ENCODE measurements around the gene NAP1L1.
A peak's percentile ranks its signal among the peaks of the same experiment; 100 is the strongest.

The NAP1L1 gene

DNA sequence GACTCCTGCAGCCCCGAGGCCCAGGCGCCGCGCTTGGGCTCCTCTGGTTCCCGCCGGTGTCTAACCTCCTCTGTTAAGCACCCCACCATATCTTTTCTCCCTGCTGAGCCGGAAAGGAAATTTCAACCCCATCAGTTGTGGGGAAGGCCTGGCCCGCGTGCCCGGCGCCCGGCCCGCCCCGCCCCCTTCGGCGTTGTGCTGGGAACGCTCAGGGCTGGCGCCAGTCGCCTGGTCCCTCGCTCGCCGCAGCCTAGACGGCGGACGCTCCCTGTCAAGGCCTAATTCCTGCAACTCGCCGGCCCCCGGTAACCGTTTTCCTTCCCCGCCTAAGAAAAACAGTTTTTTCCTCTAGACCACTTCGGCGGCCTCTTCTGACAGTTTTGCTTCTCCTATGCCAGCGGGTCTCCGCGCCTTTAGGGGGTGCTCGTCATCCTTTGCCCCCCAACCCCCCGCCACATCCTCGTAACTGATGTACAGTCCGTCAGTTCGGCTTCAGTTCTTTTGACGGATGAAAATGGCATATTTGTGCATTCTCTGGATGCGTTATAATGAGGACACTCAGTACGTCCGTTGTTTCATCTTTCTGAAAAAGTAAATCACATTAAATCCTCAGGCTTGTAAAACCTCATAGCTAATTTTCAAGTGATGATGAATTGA, 506 bp upstream of the NAP1L1 start:
- DNase-seq (ENCODE audit: low read depth) = no peak

DNA sequence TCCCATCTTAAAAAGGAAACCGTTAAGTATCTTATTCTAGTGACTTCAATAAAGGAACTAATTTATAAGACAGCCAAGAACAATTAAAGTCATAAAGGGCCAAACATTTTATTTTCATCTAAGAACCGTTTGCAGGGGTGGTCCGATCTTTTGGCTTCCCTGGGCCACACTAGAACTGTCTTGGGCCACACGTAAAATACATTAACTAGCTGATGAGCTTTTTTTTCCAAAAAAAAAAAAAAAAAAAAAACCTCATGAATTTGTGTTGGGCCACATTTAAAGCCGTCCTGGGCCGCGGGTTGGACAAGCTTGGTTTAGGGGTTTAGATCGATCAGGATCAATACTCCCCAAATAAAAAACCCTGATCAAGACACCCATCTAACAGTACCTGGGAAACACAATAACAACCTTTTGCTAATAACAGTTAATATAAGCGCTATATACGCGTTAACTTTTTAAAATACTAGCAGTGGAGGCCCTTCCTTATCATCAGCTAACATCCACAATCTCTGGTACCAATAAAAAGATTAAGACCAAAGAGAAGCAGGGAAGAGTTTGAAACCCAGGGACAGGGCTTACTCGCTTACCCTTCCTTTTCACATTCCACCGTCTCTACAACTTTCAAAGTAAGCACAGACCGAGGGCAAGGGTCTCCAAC, 1.1 kb downstream of the NAP1L1 start:
- no peak for DNase-seq (ENCODE audit: low read depth)

DNA sequence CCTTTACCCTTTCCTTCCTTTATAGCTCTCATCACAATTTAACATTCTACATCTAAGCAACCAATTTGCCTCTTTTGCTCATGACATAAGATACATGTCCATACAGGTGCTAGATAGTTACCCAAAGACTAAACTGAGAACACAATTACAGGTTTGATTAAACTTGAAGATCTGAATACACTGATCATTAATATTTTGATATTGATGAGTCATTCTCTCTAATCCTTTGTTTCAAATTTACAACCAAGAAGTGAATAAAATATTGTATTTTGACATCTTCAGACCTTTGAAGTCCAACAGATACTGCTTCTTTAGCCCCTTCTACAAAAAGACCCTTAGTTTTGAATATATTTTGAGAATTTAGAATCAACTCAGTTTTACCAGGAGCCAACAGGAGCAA, 2.6 kb downstream of the NAP1L1 start:
- no peak for DNase-seq (ENCODE audit: low read depth)

DNA sequence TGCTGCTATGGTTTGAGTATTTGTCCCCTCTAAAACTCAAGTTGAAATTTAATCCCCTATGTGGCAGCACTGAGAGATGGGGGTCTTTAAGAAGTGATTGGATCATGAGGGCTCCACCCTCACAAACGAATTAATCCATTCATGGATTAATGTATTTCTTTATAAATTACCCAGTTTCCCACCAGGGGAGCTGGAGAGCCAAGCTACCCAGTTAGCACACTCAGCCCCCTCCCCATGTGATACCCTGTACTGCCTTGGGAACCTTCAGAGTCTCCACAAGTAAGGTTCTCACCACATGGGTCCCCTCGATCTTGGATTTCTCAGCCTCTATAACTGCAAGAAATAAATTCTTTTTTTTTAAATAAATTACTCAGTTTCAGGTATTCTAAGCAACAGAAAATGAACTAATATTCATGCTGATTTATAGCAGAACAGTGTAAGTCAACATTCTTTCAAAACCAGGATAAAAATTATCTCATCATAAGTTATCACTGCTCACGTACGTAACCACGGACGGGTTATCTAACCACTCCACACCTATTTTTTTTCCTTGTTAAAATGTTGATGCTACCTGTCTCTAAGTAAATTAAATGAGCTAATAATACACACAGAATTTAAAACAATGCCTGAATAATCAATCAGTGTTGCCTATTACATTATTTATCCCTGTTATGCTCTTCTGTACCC, 3.6 kb downstream of the NAP1L1 start:
- DNase-seq (ENCODE audit: low read depth) = no peak

DNA sequence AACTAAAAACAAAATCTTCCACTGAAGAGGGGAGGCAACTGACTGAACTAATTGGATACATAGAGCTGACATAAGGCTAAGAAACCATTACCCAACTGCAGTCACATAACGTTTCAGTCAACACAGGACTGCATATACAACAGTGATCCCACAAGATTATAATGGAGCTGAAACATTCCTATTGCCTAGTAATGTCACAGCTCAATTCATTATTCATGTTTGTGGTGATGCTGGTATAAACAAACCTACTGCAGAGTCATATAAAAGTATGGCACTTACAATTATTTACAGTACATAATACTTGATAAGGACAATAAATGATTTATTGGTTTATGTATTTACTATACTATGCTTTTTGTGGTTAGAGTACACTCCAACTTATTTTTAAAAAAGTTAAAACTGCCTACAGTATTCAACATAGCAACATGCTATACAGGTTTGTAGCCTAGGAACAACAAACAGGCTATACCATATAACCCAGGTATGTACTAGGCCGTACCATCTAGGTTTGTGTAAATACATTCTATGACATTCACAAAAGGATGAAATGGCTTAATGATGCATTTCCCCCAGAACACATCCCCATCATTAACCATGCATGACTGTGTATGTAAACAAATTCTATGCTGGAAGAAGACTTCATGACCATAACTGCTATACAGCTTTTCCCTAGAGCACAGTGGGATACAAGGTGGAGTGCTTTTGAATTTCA, 4.3 kb downstream of the NAP1L1 start:
- DNase-seq (ENCODE audit: low read depth) = peak; percentile 7

DNA sequence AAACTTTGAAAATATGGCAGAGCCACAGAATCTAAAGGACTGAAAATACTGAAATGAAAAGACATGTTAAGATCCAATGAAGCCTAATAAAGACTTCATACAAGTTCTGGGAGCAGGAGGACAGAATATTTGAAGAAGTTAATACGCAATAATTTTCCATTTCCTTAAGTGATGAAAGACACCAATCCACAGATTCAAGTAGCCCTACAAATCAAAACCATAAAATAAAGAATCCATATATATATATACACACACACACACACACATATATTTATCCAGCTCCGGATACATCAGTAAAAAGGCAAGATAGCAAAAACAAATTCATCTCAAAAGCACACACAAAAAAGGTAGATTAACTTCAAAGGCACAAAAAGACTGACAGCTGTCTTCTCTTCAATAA, 5.7 kb downstream of the NAP1L1 start:
- no peak for DNase-seq (ENCODE audit: low read depth)

DNA sequence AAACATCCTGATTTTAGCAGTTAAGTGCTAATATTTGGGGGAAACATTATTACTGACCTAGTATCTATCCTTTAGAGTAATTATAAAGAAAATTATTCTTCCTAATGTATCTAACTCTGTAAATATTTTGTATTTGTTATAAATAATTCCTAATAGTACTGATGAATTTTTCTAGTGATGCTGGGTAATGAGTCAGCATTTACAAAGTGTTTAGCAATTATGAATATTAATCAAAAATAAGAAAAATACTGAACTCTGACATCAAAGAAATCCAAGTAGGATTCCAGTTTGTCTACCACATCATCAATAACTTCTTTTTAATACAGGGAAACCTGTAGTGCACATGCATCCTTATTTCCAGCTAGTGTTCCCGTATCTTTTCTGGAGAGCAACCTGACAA, 9.0 kb downstream of the NAP1L1 start:
- DNase-seq (ENCODE audit: low read depth) = no peak

DNA sequence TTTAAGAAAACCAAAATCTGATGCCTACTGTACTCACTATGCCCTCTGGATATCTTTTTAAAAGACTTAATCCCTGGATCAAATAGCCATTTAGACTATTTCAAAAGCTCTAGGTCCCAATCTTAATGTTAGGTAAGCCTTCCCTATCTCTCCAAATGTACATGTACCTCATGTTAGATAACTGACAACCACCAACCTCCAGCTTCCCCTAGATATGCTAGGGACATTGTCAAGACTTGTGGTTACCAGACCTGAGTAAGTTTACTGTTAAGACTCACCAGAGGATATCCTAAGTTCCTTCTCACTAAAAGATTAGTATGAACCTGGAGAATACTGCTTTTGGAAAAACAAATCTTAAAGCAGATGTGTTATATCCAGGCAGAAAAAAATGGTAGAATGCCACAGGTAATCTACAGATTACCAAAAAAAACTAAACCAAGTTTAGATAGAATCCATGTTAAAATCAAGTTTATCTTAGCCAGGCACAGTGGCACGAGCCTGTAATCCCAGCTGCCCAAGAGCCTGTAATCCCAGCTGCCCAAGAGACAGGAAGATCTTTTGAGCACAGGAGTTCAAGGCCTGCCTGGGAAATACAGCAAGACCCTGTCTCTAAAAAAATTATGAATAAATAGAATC, 9.7 kb downstream of the NAP1L1 start:
- no peak for DNase-seq (ENCODE audit: low read depth)

DNA sequence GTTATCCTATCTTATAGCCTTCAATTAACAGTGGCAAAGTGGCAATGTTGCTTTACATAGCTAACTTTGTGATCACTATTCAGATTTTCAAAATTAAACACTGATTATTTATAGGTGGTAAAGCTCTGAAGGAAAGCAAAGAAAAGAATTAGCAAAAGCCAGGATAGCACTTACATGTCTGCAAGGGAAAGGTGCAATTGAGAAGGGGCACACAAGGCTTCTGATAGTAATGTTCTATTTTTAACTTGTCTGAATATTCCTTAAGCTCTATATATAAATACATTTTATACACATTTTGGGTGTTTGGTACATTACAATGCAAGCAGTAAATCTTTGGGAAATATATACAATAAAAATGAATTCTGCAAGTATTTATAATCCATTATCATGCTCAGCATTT, 10.9 kb downstream of the NAP1L1 start:
- no peak for DNase-seq (ENCODE audit: low read depth)

DNA sequence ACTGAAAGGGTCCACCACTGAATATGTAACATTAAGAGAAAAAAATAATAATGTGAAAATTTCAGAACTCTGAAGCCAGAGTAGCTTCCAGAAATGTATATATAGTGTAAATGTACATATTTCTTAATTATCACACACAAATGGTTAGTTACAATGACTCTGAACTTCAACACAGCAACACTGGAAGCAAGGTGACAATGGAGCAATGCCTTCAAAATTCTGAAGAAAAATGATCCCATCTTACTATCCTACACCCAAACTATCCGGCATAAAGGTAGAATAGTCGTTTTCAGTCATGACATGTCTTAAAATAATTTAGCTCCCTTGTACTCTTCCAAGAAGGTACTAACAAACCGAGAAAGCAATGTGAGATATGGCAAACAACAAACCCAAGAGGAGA, 11.9 kb downstream of the NAP1L1 start:
- DNase-seq (ENCODE audit: low read depth) = no peak

DNA sequence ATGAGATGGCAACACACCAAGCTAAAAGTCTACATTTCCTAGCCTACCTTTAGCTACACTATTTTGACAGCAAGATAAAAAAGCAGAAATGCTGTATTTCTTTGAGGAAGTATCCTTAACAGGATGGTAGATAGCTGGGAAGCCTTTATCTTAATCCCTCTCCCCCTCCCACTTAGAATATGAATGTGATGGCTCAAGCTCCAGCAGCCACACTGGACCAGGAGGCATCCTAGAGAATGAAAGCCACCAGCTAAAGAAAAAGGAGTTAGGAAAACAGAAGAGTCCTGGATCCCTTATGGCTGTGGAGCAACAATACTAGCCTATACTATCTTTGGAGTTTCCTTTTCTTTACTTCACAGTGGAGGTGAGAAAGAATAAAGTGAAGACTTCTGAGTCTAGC, 15.1 kb downstream of the NAP1L1 start:
- DNase-seq (ENCODE audit: low read depth) = no peak

DNA sequence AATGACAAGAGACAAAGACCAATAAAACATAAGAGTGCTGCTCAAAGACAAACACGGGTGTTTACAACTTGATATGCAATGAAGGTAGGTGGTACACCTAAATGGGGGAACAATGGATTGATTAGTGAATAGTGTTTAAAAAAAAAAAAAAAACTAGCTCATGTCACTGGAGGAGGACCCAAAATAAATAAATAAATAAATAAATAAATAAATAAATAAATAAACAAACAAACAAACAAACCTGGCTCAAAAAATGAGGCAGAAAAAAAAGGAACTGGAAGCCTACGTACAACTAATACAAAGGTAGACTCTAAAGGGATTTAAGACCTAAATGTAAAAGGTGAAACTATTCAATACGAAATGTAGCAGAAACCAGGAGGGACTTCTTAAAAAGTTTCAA, 18.6 kb downstream of the NAP1L1 start:
- DNase-seq (ENCODE audit: low read depth) = no peak

DNA sequence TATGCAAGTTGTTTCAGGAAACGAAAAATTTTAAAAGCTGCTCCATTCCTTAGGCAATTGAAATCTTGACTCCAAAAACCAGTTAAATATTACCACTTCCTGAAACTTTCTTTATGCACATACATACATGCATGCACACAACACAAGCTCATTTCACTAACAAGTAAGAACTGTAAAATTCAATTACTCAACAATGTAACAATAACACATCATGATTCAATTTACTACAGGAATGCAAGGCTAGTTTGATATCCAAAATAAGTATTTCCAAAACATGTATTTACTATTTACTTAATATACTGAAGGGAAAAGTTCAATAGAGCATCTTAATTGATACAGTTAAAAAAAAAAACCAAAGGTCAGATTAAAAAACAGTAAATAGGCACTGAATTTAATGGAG, 19.6 kb downstream of the NAP1L1 start:
- DNase-seq (ENCODE audit: low read depth) = no peak

DNA sequence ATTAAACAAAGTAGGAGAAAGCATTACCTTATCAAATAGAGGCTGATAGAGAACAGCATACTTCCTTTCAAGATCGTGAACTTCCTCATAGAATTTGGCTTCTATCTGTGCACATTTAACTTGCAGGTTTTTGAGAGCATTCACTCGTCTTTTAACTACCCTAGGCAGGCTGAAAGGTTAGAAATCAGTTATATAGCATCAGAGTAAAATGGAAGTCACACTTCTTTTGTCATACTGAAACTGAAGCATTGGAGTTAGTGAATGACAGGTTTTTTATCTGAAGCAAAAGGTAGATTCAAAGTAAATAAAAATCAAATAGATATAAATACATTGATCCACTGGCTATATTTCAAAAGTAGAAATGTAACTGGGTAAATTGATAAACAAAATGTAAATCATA, 24.4 kb downstream of the NAP1L1 start:
- DNase-seq (ENCODE audit: low read depth) = no peak

DNA sequence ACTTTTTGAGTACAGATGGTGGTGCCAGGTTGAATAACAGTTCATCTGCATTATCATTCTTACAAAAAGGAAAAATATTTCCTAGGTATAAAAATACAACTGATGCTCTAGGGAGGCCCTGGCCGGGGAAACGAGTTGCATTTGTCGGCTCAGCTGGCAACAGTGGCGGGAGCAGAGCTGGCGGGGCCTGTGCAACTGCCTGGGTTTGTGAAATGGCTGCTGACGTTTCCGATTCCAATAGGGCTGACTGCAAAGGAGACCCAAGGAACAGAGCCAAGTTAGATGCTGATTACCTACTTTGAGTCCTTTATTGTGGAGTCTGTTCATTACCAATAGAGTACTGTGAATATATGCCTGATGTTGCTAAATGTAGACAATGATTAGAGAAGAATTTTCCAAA, 27.2 kb downstream of the NAP1L1 start:
- DNase-seq (ENCODE audit: low read depth) = no peak

DNA sequence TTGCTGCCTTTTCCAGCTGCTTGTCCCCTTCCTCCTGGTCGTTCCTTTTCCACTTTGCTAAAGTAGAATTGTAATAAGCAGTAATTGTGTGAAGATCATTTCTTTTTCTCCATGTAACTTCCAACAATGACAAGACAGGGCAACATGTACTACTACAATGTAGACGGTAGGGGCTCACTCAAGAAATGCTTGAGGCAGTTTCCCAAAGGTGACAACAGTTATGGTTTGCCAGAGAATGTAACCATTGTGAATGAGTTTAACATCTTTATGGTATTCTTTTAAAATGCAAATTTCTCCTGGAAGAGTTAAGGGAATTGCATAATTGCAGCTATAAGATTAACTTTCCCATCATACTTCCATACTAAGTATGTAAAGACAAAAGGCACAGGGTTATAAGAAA, 29.1 kb downstream of the NAP1L1 start:
- no peak for DNase-seq (ENCODE audit: low read depth)

DNA sequence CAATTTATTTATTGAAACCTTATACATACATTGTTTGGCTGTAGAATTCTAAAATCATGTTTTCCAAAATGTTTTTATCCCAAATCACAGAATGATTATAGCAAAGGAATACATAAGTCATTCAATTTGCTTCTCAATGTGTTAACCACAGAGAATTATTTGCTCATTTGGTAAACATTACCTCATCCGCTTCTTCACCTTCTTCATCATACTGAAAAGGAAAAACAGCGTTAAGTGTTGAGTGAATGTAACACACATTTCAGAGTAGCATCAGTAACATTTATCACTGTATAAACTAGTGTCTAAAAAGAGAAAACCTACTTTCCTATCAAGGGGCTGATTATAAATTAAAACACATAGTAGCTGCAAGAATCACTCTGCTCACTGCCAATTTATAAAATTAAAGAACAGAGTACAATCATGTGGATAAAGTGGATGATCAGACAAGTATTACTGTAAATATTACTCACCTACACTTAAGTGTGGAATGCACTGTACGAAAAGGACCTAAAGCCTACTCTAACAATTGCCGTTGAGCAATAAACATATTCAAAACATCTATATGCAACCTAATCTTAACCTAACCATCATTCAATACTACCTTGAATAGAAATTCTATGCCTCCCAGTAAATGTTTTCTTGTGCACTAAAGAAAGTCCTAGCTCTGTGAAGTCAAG, 34.8 kb downstream of the NAP1L1 start:
- DNase-seq (ENCODE audit: low read depth) = no peak

DNA sequence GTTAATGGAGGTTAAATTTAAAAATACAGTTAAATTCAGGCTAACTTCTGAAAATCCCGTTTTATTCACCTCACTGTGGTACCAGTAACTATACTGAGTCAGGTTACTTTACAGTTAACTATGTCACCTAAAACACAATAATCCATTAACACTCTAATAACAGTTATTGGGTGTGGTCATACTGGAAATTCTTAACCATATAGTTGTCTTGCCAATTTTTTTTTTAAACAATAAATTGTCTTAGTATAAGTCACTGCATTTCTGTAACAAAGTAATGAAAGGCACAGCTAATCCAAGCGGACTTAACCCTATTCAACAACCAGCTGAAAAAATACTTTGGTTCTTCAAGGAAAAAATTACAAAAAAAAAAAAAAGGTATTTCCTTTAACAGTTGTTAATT, 36.7 kb downstream of the NAP1L1 start:
- DNase-seq (ENCODE audit: low read depth) = no peak

DNA sequence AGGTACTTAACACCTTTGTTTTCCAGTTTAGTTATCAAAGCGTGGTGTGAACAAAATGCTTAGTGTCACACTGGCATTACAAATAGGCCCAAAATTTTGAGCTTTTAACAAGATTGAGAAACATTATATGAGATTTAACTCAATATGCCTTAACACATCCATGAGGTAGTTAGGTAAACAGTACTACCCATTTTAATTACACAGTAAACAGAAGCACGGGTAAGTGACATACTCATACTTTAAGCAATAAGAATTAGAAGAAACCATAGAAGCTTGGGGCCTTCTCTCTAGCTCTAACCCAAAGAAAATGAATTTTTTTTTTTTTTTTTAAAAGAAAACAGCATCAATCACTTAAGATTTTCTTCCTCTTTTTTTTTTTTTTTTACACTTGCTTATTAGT, 37.4 kb downstream of the NAP1L1 start:
- DNase-seq (ENCODE audit: low read depth) = no peak

DNA sequence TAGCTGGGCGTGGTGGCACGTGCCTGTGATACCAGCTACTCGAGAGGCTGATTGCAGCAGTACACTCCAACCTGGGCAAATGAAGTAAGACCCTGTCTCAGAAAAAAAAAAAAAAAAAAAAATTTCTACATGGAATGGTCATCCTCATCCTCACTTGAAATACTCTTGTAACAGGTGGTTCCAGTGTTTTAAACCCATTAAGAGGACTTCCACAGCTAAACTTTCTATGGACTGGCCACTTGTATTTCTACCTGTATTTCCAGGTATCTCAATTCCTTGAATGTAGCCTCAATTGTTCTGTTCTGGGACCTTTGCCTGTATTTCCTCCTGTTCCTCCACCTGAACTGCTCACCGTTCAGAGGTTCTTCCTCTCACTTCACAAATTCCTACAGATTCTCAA, 41.1 kb downstream of the NAP1L1 start:
- no peak for DNase-seq (ENCODE audit: low read depth)

DNA sequence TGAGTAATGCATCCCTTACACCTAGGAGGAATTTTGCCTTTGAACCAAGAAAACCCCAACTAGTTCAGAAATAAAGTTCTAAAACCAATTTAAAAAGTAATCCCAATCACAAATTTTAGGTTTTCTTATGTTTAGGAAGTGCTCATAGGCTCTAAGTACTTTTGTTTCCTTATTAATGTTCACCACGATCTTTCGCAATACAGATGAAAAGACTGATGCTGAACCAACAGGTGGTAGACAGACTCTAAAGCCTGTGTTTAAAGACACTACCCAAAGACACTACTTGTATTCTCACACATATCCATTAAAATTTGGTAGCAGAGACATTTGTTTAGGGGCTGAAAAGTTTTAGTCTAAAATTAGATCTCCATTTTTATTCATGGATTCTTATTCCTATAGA, 42.3 kb downstream of the NAP1L1 start:
- no peak for DNase-seq (ENCODE audit: low read depth)

DNA sequence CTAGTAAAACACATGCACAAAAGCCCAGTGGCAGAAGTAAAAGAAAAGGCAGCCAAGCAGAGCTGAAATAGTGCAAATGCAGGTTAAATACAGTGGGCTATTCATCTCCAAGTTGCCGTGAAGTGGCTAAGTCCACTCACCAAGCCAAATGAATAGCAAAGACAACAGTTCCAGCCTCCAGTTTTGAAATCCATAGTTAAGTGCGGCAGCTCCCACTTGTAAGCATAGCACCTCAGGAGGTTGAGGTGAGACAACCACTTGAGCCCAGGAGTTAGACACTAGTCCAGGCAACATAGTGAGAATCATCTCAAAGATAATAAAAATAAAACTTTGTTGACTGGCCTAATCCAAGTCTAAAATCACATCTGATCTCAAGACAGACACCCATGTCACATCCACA, 43.1 kb downstream of the NAP1L1 start:
- no peak for DNase-seq (ENCODE audit: low read depth)

Measured in GM04503 (cell line).